Breast epithelium (tissue), 3 donors: ENCODE measurements around the gene TMPRSS6.

Experiments used
- CTCF ChIP-seq, 3 donors: fragments of 450-650 bp; IDR thresholded peaks; one replicate each; pipeline ENCODE4 v1.5.1; 2016 to 2017; ENCODE audit warnings: antibody characterized with exemption in 3 of 3, mild to moderate bottlenecking in 3 of 3, moderate library complexity in 3 of 3
- POLR2A ChIP-seq: fragments of 450-650 bp; IDR thresholded peaks from one replicate; pipeline ENCODE4 v1.6.1; 2016; ENCODE audit warnings: antibody characterized with exemption, mild to moderate bottlenecking, moderate library complexity
- POLR2AphosphoS5 ChIP-seq, 3 donors: sonication (generic); formaldehyde crosslinking; IDR thresholded peaks; one replicate each; pipeline ENCODE4 v1.6.1; 2017; ENCODE audit warnings: antibody characterized with exemption in 3 of 3

- no peak for TF ChIP-seq CTCF (IDR thresholded peaks at IDR 0.05)
- no peak for TF ChIP-seq POLR2A
- no peak for TF ChIP-seq POLR2AphosphoS5 (IDR thresholded peaks at IDR 0.05)
These were observed 40.7 kb downstream of the TMPRSS6 start for GRCh38 chr22:37068859-37069258.
